Thymus (tissue), 11 donors: ENCODE data around the gene OSR1. TPM values are rescaled to one million over a fixed set of nuclear protein-coding genes. Genes with fewer than 3 reads are reported as not detected.
"Not testable (repeated sequence)": the region's sequence is repeated elsewhere in the genome, so short reads cannot be mapped to it uniquely, and the experiment has no call there.

Experiments
- DNase-seq, 9 donors: peaks; one replicate each; pipeline ENCODE4 v3.0.0-alpha.2; 2013; ENCODE audit warnings: low spot score in 9 of 9, low read depth in 6 of 9, missing footprints in 1 of 9
- H3K27ac ChIP-seq, 2 donors: one replicate each; pipeline ENCODE4 v1.5.1; 2013; ENCODE audit warnings: control low read depth in 1 of 2, low read depth in 1 of 2, low read length in 1 of 2, mild to moderate bottlenecking in 1 of 2, moderate library complexity in 1 of 2
- H3K27me3 ChIP-seq, 2 donors: one replicate each; pipeline ENCODE4 v1.5.1; 2013; ENCODE audit warnings: low read length in 1 of 2; ENCODE audit not compliant: control insufficient read depth in 2 of 2, insufficient read depth in 1 of 2
- H3K36me3 ChIP-seq, 2 donors: one replicate each; pipeline ENCODE4 v1.5.1; 2013; ENCODE audit warnings: low read length in 1 of 2, mild to moderate bottlenecking in 1 of 2, moderate library complexity in 1 of 2; ENCODE audit not compliant: control insufficient read depth in 2 of 2, insufficient read depth in 2 of 2
- H3K4me1 ChIP-seq, 2 donors: one replicate each; pipeline ENCODE4 v1.5.1; 2013; ENCODE audit warnings: low read length in 2 of 2; ENCODE audit not compliant: control insufficient read depth in 2 of 2, insufficient read depth in 2 of 2
- H3K4me3 ChIP-seq, 2 donors: one replicate each; pipeline ENCODE4 v1.5.1; 2013; ENCODE audit warnings: low read length in 2 of 2, control low read depth in 1 of 2, mild to moderate bottlenecking in 1 of 2
- H3K9me3 ChIP-seq, 2 donors: one replicate each; pipeline ENCODE4 v1.5.1; 2013; ENCODE audit warnings: low read length in 1 of 2, mild to moderate bottlenecking in 1 of 2; ENCODE audit not compliant: control insufficient read depth in 2 of 2, insufficient read depth in 1 of 2
- WGBS: extraction: QIAGEN DNeasy Blood & Tissue Kit; methylation state at CpG from one replicate; pipeline ENCODE4 v1.1.7; 2013; 5-methylcytosine and 5-hydroxymethylcytosine counted together
- polyA plus RNA-seq: library from polyadenylated mRNA; stranded (reverse); fragments of 200-250 nt; gene quantifications from one replicate; pipeline ENCODE4 v1.2.3, GENCODE V29; 2013
- total RNA-seq: library from RNA; stranded (reverse); fragments of 120-200 nt; gene quantifications from one replicate; pipeline ENCODE4 v1.2.4, GENCODE V29; 2013
- donor health status: healthy.

OSR1 gene
- total and polyA plus RNA-seq, 2 donors, result 1.1 to 6.0 TPM

GRCh38 chr2:19329445-19329844 lies 29.0 kb downstream of the OSR1 start:
- Histone ChIP-seq H3K36me3 (no peaks in the 10 kb centered on the region), H3K27me3 (no peaks in the 10 kb centered on the region), H3K27ac (no peak overlapping the region), H3K4me1 (no peaks in the 10 kb centered on the region), H3K4me3 (no peak overlapping the region), H3K9me3 (no peaks in the 10 kb centered on the region)
- 70% methylated on average over 2 of the region's 2 CpGs for WGBS
- no peak for DNase-seq

- no peak for DNase-seq
- Histone ChIP-seq H3K4me1 (no peaks in the 10 kb centered on the region), H3K4me3 (no peak overlapping the region), H3K9me3 (no peaks in the 10 kb centered on the region), H3K36me3 (no peaks in the 10 kb centered on the region), H3K27me3 (no peaks in the 10 kb centered on the region), H3K27ac (no peak overlapping the region)
These were observed 30.9 kb downstream of the OSR1 start for GRCh38 chr2:19327496-19327895.

- no peak for DNase-seq
- no peak overlapping the region for H3K27ac ChIP-seq
- H3K27me3 ChIP-seq, result no peaks in the 10 kb centered on the region
- H3K9me3 ChIP-seq, result no peaks in the 10 kb centered on the region
- no peaks in the 10 kb centered on the region for H3K36me3 ChIP-seq
- no peaks in the 10 kb centered on the region for H3K4me1 ChIP-seq
- no peak overlapping the region for H3K4me3 ChIP-seq
These were observed 36.5 kb downstream of the OSR1 start for GRCh38 chr2:19321946-19322345.

- no peaks in the 10 kb centered on the region for H3K36me3 ChIP-seq
- no peaks in the 10 kb centered on the region for H3K9me3 ChIP-seq
- no peak overlapping the region for H3K4me3 ChIP-seq
- H3K27ac ChIP-seq, result no peak overlapping the region
- WGBS, result 100% methylated on average over 1 of the region's 1 CpG
- H3K27me3 ChIP-seq, result no peaks in the 10 kb centered on the region
- no peaks in the 10 kb centered on the region for H3K4me1 ChIP-seq
- no peak for DNase-seq
These were observed 37.6 kb downstream of the OSR1 start for GRCh38 chr2:19320813-19321212.

GRCh38 chr2:19319698-19320097 lies 38.7 kb downstream of the OSR1 start:
- no peaks in the 10 kb centered on the region for H3K4me1 ChIP-seq
- no peaks in the 10 kb centered on the region for H3K9me3 ChIP-seq
- DNase-seq, result no peak
- H3K27me3 ChIP-seq, result no peaks in the 10 kb centered on the region
- 31% methylated on average over 3 of the region's 3 CpGs for WGBS
- H3K36me3 ChIP-seq, result no peaks in the 10 kb centered on the region
- H3K4me3 ChIP-seq, result no peak overlapping the region
- H3K27ac ChIP-seq, result no peak overlapping the region

- no peaks in the 10 kb centered on the region for H3K4me1 ChIP-seq
- 95% methylated on average over 3 of the region's 3 CpGs for WGBS
- H3K4me3 ChIP-seq, result no peak overlapping the region
- DNase-seq, result no peak
- no peaks in the 10 kb centered on the region for H3K27me3 ChIP-seq
- H3K9me3 ChIP-seq, result no peaks in the 10 kb centered on the region
- no peaks in the 10 kb centered on the region for H3K36me3 ChIP-seq
- no peak overlapping the region for H3K27ac ChIP-seq
These were observed 39.4 kb downstream of the OSR1 start for GRCh38 chr2:19319064-19319463.

GRCh38 chr2:19313553-19313952 lies 44.9 kb downstream of the OSR1 start:
- Histone ChIP-seq H3K36me3 (no peaks in the 10 kb centered on the region), H3K4me1 (no peaks in the 10 kb centered on the region), H3K9me3 (no peaks in the 10 kb centered on the region), H3K27ac (no peak overlapping the region), H3K27me3 (no peaks in the 10 kb centered on the region), H3K4me3 (no peak overlapping the region)
- WGBS, result 92% methylated on average over 6 of the region's 6 CpGs
- DNase-seq, result no peak

GRCh38 chr2:19312949-19313348 lies 45.5 kb downstream of the OSR1 start:
- no peak overlapping the region for H3K27ac ChIP-seq
- no peaks in the 10 kb centered on the region for H3K4me1 ChIP-seq
- H3K9me3 ChIP-seq, result no peaks in the 10 kb centered on the region
- H3K4me3 ChIP-seq, result no peak overlapping the region
- H3K36me3 ChIP-seq, result no peaks in the 10 kb centered on the region
- no peaks in the 10 kb centered on the region for H3K27me3 ChIP-seq
- no peak for DNase-seq

GRCh38 chr2:19306065-19306464 lies 52.4 kb downstream of the OSR1 start:
- 93% methylated on average over 17 of the region's 18 CpGs for WGBS
- not testable (repeated sequence) for H3K4me3 ChIP-seq

GRCh38 chr2:19305400-19306055 lies 52.9 kb downstream of the OSR1 start:
- H3K4me3 ChIP-seq, H3K4me1 ChIP-seq, H3K9me3 ChIP-seq, H3K36me3 ChIP-seq, H3K27ac ChIP-seq, DNase-seq, H3K27me3 ChIP-seq: not testable (repeated sequence)
- 94% methylated on average over 7 of the region's 15 CpGs for WGBS

More at GRCh38 chr2:19306065-19306464, 52.4 kb downstream of the OSR1 start:
- not testable (repeated sequence) for H3K27me3 ChIP-seq, H3K9me3 ChIP-seq, DNase-seq, H3K36me3 ChIP-seq, H3K4me1 ChIP-seq, H3K27ac ChIP-seq
